Activated CD8-positive, alpha-beta memory T cell treated with anti-CD3 and anti-CD28 coated beads, Interleukin-2, amount 50 U/mL, for 1 hour (primary cell): ENCODE measurements around the gene LRP1.
A peak's percentile ranks its signal among the peaks of the same experiment; 100 is the strongest.

Source experiments
- DNase-seq: peaks from one replicate; pipeline ENCODE4 v3.0.0-alpha.2; 2020; ENCODE audit errors: extremely low read depth

LRP1 gene

DNA sequence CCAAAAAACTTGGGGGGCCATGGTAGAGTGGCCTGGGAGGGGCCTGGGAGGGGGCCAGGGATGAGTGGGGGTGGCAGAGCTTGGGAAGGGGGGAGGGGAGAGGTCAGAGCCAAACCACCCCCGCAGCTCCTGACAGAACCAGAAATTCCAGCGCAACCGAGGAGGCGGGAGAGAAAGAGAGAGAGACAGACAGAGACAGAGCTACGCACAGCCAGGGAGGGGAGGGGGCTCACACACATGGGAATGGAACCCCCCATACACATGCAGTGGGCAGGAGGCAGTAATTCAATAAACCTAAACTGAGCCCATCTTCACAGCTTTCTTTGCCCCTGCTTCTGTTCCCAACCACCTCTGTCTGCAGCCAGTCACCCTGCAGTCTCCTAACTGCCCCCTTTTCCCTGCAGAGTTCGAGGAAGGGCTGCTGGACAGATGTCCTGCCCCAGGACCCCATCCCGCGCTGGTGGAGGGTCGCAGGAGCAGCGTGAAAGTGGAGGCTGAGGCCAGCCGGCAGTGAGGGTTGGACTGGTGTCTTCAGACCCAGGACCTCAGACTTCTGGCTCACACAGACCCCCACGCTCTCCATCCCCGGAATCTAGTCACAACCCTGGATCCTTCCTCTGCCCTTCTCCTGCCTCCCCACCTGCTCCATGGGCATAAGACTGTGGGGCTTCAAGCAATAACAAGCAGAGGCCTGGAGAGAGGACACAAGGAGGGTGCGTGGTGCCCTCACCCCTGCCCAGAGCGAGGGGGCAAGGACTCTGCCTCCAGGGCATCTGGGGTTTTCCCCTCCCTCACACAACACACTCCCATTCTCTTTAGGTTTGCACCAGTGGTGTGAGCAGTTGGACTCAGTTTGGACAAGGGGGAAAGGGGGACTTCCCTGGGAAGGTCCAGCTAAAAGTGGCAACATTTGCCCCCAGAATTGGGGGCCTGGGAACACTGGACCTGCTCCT lies 33.8 kb upstream of the LRP1 start:
- no peak for DNase-seq

DNA sequence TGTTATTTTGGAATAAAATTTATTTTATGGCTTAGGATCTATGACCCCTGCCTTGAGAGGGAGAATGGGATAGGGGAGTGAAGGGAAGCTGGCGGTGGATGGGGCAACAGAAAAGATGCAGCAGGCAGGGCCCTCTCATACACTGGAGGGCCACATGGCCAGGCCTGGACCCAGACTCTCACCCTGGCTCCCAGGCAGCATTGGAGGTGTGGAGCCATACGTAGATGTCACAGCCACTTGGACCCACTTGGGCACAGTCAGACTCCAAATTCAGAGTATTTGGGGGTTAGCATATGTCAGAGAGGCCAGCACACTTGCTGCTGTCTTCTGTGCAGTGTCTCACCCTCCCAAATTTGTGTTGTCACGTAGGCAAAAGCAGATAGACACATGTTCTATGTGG lies 32.8 kb upstream of the LRP1 start:
- no peak for DNase-seq

DNA sequence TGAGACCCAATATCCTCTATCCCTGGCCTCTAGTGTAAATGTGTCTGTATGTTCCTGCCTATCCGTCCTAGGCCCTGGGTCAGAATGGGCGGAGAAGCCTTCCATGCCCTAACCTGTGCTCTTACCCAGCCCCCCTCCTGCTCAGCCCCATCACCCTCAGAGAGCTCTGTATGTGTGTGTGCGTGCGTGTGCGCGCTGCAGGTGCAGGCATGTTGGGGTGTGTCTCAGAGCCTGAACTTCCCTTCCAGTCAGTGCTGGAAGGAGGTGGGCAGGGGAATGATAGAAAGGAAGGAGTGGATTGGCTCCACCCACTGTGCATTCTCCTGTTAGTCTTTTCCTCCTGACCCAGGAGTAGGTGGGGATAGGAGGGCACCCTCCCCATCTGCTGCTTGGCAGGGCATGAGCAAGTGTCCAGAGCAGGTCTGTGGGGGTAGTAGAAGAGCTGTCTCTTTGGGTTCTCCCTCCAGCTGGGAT lies 32.1 kb upstream of the LRP1 start:
- DNase-seq = no peak

DNA sequence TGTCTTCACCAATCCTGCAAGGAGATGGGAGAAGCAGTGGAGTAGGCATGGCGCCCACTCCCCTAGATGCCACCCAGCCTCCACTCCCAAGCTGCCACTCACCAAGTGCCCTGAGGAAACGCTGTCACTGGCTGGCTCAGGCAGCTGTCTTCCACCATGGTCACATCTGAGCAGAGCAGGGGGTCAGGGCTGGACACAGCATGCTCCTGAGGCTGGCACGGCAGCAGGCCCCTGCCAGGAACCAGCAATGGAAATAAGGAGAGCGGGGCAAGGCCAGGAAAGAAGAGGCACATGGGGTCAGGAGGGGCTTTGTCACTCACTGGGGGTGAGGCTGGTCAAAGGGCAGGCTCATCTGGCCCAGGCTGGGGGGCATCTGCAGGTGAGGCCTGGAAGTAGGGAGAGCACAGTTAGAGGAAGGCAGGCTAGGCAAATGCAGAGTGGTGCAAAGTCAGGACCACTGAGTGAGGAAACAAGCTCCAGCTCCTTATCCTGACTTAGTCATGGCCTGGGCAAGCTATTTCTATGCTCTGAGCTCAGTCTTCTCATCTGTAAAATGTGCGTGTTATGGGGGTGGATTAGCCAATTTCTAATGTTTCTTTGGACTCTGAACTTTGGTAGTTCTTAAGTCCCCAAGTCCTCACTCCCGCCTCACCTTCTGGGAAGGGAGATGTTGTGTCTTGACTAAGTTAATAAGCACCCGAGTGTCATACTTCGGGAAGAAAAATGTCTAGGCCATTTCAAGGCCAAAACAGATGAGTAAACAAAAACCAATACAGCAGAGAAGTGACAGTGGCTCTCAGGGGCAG lies 31.3 kb upstream of the LRP1 start:
- no peak for DNase-seq

DNA sequence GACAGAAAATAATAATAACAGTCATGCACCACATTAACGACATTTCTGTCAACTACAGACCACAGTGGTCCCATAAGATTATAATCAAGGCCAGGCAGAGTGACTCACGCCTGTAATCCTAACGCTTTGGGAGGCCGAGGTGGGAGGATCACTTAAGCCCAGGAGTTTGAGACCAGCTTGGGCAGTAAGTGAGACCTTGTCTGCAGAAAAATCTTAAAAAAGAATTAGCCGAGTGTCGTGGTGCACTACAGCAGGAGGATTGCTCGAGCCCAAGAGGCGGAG lies 30.8 kb upstream of the LRP1 start:
- DNase-seq = no peak

DNA sequence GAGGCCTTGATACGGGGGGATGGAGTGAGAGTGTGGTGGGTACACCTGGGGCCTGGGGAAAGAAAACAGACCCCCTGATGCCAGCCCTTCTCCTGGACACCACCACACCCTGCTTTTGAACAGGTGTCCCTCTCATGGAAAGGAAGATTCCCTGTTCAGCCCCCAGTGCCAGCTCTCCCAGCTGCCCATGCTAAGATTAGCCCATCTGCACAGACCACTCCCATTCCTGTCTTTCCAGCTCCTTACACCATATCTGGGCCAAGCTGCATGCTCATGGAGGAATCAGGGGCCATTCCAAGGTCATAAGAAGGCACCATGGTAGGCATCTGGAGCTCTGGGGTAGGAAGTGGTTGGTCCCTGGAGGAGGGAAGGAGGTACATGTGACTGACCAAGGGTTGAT lies 29.7 kb upstream of the LRP1 start:
- no peak for DNase-seq

DNA sequence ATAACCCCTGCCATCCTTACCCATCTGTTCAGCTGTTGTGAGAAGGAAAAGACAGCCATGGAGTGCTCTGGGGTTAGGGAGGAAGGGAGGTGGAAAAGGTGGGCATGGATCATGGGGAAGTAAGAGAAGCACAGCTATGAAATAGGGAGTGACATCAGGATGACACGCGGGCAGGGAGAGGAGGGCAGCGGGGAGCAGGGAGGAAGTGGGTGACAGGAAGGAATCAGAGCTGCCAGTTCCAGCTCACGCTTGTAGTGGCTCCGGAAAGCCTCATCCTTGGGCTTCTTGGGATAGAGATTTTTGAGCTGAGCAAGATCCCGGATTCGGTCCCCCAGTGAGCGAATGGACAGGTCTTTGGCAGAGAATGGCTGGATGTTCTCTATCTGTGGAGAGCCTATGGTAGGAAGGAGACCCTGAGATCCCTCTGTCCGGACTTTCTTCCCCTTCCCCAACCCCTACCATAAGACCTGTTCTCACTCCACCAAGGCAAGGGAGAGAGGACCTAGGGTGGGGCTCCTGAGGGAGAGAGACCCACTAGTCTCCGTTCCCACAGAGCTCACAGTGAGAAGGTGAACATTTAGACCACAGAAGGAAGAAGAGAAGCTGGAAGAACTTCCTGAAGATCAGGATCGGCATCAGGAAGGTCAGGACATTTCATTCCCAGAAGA lies 29.1 kb upstream of the LRP1 start:
- DNase-seq = no peak

DNA sequence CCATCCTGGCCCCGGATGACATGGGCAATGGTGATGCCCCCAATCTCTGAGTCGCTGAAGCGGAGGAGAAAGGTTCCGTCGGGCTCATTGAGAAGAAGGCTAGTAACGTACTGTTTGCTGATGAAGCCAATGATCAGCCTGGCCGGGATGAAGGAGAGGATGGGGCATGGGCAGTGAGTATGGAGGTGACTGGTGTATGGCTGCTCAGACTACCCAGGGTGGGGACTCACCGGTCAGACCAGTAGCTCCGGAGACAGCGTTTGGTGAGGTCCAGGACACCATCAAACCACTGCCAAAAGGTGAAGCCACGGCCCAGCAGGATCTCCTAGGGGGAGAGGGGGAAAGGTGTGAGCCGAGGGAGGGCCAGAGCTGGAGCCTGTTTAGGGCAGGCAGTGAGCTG lies 28.5 kb upstream of the LRP1 start:
- no peak for DNase-seq

DNA sequence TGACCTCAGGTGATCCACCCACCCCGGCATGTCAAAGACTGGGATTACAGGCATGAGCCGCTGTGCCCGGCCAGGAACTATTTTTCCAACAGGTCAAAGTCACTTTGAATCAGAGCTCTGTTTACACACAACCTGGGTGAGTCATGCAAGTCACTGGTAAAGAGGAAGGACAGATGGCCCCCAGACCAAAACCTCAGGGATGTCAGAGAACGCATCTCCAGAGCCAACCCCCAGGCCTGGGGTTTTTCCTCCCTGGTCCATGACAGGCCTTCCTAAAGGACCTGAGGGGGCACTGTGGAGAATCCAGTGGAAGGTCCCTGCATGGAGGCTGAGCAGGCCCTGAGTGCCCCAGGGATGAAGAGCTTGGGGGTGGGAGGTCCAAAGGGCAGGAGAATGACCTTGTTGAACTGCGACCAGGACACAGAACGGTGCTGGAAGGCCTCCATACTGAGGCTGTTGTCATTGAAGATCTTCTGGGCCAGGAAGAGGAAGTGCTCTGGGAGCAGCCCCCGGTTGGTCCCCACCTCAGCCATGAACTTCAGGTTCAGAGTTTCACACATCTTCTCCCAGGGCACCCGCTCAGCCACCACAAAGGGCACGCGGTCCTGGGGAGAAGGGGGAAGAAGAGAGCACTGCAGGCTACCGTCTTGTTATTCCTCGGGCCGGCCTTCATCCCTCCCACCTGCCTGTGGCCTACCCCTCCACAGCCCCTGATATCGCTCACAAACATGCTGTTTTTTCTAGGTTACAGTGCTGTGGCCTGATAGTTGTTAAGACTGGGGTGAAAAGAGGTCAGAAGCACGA lies 26.2 kb upstream of the LRP1 start:
- DNase-seq = no peak

DNA sequence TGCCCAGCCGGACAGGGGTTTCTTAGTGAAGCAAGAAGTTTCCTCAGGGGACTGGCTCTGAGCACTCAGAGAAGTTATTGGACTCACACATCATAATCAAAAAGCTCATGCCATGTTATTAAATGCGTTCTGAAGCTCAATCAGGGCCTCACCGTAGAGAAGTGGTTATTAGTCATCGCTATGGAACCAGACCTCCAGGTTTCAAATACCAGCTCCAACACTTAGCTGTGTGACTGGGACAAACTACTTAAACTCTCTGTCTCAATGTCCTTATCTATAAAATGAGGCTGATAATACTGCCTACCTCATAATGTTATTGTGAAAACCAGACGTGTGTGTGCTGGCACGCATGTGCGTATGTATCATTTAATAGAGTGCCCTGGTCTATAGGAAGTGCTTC lies 24.4 kb upstream of the LRP1 start:
- no peak for DNase-seq

DNA sequence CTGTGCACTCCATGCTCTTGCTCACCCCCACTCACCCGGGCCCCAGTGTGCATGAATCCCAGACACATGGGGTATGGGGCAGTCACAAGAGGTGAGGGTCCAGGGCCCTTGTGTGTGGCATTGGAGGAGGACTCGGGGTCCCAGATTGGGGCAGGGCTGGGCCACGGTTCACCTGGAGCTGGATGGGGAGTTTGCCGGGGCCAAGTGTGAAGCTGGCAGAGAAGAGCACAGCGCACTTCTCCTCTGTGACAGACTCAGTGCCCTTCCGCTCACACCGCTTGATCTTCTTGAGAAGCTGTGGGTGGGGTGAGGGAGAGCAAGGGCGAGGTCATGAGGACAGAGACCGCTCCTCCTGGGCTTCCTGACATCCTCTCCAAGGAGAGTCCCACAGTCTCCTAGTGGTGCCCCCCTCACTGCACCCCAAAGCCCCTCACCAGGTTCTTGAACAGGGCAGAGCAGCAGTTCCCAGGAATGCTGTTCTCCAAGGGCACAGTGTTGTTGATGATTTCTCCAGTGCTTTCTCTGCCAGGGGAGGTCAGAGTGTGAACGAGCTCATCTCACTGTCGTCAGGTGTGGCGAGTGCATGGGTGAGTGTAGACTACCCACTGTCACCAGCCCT lies 23.9 kb upstream of the LRP1 start:
- DNase-seq = no peak

DNA sequence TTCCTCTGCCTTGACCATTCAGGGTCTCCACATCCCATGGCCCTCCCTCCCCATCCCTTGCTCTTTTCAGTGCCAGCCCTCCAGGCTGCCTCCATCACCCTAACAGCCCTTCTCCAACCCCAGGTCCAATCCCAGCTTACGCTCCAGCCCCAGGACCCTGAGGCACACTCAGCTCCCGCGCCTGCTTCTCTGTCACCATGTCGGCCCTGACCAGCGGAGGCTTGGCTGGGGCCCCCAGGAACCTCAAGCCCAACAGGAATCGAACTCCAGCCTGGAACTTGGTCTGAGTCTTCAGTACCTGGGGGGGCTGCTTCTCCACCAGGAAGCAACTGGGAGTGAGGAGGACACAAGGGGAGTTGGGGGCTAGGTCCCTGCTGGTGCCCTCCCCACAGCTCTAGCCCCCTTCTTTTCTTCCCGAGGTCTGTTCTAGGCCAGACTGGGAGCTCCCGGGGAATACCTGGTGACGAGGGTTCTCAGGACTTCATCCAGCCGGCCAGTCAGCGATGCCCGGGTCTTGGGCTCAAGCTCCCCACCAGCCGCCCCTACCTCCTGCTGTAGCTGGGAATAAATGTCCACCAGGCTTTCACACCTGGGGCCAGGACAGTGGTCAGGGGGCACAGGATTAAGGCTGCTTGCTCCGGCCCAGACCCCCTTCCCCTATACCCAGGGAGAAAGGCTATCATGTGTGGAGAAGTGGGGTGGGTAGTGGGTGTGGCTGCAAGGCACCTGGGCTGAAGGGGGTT lies 23.1 kb upstream of the LRP1 start:
- no peak for DNase-seq

DNA sequence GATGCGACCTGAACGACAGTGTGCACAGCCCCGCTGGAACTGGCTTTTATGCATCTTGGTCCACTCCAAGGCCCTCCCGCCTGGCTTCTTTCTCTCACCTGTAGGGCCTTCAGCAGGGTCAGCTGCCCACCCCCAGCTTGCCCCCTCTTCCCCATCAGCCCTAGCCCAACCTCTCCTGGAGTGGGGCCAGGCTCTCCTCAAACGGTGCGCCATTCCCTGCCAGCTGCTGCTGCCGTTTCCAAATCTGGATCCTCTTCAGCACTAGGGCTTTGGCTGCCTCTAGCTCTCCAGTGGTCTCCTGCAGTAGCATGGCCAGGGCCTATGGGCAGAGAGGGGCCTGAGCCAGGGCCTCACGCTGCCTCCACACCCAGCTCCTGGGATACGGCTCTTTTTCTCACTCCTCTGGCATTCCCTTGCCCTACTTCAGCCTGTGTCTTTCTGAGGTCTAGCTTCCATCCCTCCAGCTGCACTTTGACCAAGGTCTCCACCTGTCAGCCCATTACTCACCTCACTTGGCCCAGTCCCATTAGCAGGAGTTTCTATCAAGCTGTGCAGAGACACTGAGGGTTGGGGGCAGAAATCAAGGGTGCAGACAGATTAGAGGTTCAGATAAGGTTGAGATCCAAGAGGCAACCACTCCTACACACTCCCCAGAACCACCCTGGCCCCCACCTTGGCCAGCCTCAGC lies 22.1 kb upstream of the LRP1 start:
- DNase-seq = no peak

DNA sequence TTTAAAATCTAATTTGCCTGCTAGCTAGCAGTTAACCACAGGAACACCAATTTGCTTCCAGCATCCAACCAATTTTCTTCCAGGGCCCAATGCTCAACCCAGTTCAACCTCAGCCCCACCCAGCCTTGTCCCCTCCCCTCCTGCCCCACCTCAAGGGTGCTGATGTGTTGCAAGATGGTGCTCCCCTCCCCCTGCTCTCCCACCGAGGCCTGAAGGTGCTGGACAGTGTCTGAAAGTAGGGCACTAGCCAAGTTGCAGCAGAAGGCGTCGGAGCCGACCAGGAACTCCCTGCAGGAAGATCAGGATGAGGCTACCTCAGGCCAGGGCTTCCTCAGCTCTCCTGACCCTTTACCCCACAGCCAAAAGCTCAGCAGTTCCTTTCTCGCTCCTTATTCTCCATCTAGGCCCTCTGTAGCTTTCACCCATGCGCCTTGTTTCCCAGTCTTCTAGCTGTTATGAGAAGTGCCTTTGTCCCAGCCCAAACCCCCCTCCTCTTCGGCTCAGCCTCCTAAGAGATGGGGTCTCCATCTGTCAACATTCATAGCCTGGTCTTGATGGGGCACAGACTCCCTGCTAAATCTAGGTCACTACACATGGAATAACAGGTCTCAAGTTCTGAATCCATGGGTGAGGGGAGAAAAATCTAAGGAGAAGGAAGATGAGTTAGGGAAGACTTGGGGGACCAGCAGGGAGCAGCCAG lies 20.7 kb upstream of the LRP1 start:
- DNase-seq = no peak

DNA sequence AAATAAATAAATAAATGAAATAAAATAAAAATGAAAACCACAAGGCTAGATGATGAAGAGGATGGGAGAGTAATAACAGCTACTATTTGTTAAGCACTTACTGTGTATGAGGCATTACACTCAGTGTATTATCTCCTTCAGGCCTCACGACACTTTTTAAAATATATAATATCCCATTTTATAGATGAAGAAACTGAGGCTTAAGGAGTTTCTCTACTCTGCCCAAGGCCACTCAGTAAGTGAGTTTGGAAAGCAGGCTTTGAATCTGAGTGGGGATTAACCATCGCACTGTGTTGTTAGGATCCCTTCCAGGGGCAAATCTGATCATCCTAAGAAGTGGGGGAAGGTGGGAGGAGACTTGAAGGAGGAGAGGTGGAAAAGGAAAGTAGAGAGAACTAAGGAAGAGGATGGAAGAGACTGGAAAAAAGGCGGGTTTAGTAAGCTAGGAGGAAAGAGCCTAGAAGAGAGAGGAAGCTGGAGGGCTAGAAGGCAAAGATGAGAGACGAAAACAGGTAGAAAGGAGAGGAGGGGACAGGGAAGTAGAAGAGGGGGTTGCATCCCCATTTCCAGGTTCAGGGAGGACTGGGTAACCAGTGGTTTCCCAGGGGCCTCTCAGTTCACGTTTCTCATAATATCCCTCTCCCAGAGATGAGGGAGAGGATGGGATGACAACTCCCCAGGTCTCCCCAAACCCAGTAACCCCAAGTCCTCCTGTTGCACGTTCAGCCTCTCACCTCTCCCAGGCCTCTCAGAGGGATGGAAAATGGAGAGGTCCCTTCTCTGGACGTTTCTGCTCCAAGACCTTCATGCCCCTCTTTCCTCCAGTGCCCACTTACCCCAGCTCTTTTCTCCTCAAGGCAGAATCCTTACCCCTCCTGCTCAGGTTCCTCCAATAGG lies 18.8 kb upstream of the LRP1 start:
- no peak for DNase-seq

DNA sequence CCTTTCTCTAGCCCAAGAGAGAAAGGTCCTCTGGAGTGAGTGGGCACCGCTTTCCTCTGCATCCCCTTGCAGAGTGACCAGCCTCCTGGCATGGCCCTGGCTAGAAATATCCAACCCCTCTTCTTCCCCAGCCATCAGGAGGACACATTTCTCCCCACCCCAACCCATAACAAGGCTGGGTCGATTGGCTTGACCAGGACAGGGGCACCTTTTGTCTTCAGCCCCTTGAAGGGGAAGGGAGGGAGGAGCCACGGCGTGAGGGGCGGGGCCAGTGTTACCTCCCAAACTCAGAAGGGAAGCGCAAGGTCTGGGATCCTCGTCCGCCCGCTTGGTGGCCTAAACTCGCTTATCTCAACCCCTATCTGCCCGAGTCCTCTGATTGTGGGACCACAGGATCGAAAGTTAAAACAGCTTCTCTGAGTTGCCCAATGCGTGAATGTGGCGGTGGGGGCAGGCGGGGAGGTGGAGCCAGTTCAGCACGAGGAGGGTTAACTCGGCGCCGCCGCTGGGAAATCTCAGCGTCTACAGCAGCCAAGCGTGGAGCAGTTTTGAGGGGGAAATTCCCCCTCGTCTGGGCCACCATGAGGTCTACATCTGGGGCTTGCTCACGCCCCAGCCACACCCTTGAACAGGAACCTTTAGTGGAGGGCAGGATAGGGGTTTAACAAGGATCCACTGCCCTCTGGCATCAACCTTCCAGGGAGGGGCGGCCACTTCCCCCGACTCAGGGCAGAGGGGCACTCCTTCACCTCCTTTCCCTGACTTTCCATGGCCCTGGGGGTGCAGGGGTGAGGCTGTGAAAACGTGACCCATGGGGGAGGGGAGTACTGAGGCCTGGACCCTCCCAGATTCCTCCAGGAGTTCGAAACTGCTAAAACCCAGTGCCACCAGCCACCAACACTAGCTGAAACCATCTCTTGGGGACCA lies 17.9 kb upstream of the LRP1 start:
- no peak for DNase-seq

DNA sequence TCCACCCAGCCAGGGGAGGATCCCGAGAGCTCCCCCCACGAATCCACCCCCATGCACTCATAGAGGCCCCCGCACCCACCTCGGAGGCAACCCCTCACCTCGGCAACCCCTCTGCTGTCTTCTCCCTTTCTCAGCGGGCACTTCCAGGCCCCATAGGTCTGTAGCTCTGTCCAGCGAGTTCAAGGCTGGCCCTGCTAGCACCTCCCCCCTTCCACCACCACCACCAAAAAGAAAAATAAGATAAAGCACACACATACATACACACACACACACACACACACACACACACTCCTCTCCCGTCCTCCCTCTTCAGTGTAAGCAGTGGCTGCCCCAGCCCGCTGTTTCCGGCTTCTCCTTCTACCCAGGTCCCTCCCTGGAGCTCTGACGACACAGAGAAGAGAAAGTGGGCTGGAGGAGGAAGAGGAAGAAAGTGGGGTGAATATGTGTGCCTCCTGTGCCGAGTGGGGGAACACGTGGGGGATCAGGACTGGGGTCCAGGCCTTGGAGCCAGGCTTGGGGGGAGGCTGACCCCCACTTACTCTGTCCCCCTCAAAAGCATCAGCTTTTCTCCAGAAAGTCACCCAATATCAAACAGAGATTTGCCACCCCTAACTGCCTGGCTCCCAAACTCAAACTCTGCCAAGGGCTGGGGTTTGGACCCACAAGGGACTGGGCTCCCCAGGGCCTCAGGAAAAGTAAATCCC lies 17.1 kb upstream of the LRP1 start, which contains the start of gene STAT6:
Gene STAT6, minus strand, starts transcription at position 332 of the 704 bp plus-strand sequence. CDS start 3,084 bp downstream, outside the sequence.
- peak; percentile 82 for DNase-seq
